BJ (cell line): Measurements from ENCODE around the gene SKIC2. TPM values are rescaled to one million over a fixed set of nuclear protein-coding genes. Genes with fewer than 3 reads are reported as not detected.

ENCODE experiments used
- CTCF ChIA-PET: fragments of 350-600 bp; formaldehyde crosslinking; extraction: SDS; loops from one replicate; lab custom pipeline; 2021; ENCODE audit warnings: antibody characterized with exemption, inconsistent platforms; lab: Yijun Ruan, JAX
- POLR2A ChIA-PET: fragments of 300-600 bp; sonication (Branson Sonifier 250); formaldehyde crosslinking; extraction: SDS; loops from one replicate; lab custom pipeline; 2021; ENCODE audit warnings: antibody characterized with exemption; lab: Charles Lee
- DNase-seq: peaks from one replicate; pipeline ENCODE4 v3.0.0-alpha.2; 2011; ENCODE audit warnings: low read depth
- H3K27me3 ChIP-seq: 2 replicates; pipeline ENCODE4 v1.6.0; 2011; ENCODE audit warnings: low read length; ENCODE audit not compliant: control insufficient read depth, insufficient read depth
- H3K36me3 ChIP-seq: 2 replicates; pipeline ENCODE4 v1.5.1; 2011; ENCODE audit warnings: low read length; ENCODE audit not compliant: control insufficient read depth, insufficient read depth
- H3K4me3 ChIP-seq: 2 replicates; pipeline ENCODE4 v1.5.1; 2011; ENCODE audit warnings: low read depth, mild to moderate bottlenecking, control low read depth, low read length
- CTCF ChIP-seq: IDR thresholded peaks from 2 replicates; pipeline ENCODE4 v1.5.1; 2011; ENCODE audit warnings: low read depth, mild to moderate bottlenecking, control low read depth, inconsistent platforms, low read length, moderate library complexity; ENCODE audit not compliant: insufficient read depth
- polyA plus RNA-seq: library from polyadenylated mRNA; depleted of rRNA; stranded (reverse); fragments of >200 nt; gene quantifications from 2 replicates; pipeline ENCODE4 v1.2.3, GENCODE V29; 2011

Gene SKIC2
- polyA plus RNA-seq, 1 experiment = 37.3 TPM

- H3K4me3 ChIP-seq = no peak within 1 kb of the TSS
- no peaks in the 10 kb centered on the region for H3K36me3 ChIP-seq
- DNase-seq = no peak
- CTCF ChIA-PET = interaction anchor here (1.6 kb wide), 1 partner anchor 57 kb away, joined by 6 read pairs; no protein-coding TSS in a partner anchor
- POLR2A ChIA-PET = no interaction called here
- peaks cover 1% of the 10 kb centered on the region for H3K27me3 ChIP-seq
- TF ChIP-seq CTCF = no peak
Observed at GRCh38 chr6:31945507-31946369, 13.2 kb upstream of the SKIC2 start, which contains the start of gene CFB. CFB (plus strand) TSS chr6:31946095; CDS start chr6:31946222, 127 bp downstream.

- POLR2A ChIA-PET = no interaction called here
- H3K4me3 ChIP-seq = no peak overlapping the region
- H3K27me3 ChIP-seq = peaks cover 1% of the 10 kb centered on the region
- TF ChIP-seq CTCF = no peak
- no peak for DNase-seq
- peaks cover 3% of the 10 kb centered on the region for H3K36me3 ChIP-seq
- CTCF ChIA-PET = interaction anchor here (1.6 kb wide), 1 partner anchor 57 kb away, joined by 6 read pairs; no protein-coding TSS in a partner anchor
Observed at GRCh38 chr6:31946370-31946885, 12.5 kb upstream of the SKIC2 start.

GRCh38 chr6:31947070-31947675 lies 11.8 kb upstream of the SKIC2 start:
- TF ChIP-seq CTCF = no peak
- peaks cover 1% of the 10 kb centered on the region for H3K27me3 ChIP-seq
- ChIA-PET CTCF (no interaction called here), POLR2A (no interaction called here)
- no peak for DNase-seq
- H3K36me3 ChIP-seq = peaks cover 8% of the 10 kb centered on the region
- no peak overlapping the region for H3K4me3 ChIP-seq

GRCh38 chr6:31947864-31948263 lies 11.1 kb upstream of the SKIC2 start:
- ChIA-PET CTCF (no interaction called here), POLR2A (no interaction called here)
- Histone ChIP-seq H3K27me3 (peaks cover 1% of the 10 kb centered on the region), H3K4me3 (no peak overlapping the region), H3K36me3 (peaks cover 8% of the 10 kb centered on the region)
- no peak for TF ChIP-seq CTCF
- DNase-seq = no peak

GRCh38 chr6:31948306-31948705 lies 10.7 kb upstream of the SKIC2 start:
- POLR2A ChIA-PET = no interaction called here

More at GRCh38 chr6:31948306-31948705, 10.7 kb upstream of the SKIC2 start:
- no peak for DNase-seq
- CTCF ChIA-PET = no interaction called here
- H3K4me3 ChIP-seq = no peak overlapping the region
- peaks cover 8% of the 10 kb centered on the region for H3K36me3 ChIP-seq
- H3K27me3 ChIP-seq = no peaks in the 10 kb centered on the region
- no peak for TF ChIP-seq CTCF
